Stromal cell of bone marrow (primary cell): ENCODE measurements around the gene ZNF226.
"Not testable (repeated sequence)": the region's sequence is repeated elsewhere in the genome, so short reads cannot be mapped to it uniquely, and the experiment has no call there.

ENCODE experiments used
- DNase-seq: peaks from one replicate; pipeline ENCODE4 v3.0.0-alpha.2; 2012; ENCODE audit warnings: low read depth

The ZNF226 gene

DNA sequence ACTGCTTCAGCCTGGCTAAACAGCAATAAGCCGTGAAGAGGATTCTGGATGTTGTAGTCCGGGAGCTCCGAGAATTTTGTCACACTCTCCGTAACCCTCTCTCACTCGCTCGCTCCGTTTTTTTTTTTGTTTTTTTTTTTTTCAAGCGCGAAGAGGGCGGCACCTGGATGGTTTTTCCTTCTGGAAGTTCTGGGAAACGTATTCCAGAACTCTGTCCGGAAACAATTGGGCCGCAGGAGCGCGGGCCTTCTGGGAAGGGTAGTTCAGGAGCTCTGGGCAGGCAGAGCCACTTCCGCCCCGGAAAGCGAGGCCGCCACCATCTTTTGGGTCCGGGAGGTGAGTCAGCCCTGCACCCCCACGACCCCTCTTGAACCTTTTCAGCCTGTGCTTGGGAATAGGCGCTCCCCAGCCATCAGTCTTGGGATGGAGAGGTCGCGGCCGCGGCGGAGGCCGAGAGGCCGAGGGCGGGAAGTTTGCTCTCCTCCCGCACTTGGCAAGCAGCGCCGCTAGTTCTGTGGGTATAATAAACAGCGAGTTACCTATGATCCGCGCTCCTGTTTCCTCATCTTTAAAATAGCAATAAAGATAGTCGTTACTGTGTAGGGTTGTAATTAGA lies 47.5 kb downstream of the ZNF226 start, which contains the start of gene ZNF227:
TSS of gene ZNF227 (plus strand) at position 283 of the 616 bp plus-strand sequence. CDS start 5,261 bp downstream, outside the sequence.
- DNase-seq, result peak; percentile 96

DNA sequence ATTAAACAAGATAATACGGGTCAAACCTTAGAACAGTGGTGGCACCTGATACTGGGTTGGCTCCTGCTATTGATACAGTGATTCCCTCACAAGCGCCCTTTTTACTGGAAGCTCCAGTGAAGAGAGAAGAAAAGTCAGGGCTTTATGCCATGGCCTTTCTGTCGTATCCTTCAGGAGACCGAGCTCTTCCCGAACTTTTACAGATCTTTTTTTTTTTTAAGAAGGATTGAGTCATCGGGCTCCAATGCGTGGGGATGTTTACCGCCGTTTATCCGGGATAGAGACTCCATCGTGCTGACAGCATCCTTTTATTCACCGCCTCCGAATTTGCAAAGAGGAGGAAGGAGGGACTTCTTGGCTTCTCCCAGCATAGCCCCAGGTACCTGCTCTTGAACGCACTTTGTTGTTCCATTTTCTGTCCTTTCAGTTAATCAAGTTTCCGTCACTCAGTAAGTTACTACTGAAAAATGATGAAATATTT lies 48.0 kb downstream of the ZNF226 start:
- peak; percentile 16 for DNase-seq

DNA sequence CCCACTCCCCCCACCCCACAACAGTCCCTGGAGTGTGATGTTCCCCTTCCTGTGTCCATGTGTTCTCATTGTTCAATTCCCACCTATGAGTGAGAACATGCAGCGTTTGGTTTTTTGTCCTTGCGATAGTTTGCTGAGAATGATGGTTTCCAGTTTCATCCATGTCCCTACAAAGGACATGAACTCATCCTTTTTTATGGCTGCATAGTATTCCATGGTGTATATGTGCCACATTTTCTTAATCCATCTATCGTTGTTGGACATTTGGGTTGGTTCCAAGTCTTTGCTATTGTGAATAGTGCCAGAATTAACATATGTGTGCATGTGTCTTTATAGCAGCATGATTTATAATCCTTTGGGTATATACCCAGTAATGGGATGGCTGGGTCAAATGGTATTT lies 55.0 kb downstream of the ZNF226 start:
- DNase-seq, result not testable (repeated sequence)

DNA sequence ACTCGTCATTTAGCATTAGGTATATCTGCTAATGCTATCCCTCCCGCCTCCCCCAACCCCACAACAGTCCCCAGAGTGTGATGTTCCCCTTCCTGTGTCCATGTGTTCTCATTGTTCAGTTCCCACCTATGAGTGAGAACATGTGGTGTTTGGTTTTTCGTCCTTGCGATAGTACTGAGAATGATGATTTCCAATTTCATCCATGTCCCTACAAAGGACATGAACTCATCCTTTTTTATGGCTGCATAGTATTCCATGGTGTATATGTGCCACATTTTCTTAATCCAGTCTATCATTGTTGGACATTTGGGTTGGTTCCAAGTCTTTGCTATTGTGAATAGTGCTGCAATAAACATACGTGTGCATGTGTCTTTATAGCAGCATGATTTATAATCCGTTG lies 55.9 kb downstream of the ZNF226 start:
- DNase-seq, result not testable (repeated sequence)

DNA sequence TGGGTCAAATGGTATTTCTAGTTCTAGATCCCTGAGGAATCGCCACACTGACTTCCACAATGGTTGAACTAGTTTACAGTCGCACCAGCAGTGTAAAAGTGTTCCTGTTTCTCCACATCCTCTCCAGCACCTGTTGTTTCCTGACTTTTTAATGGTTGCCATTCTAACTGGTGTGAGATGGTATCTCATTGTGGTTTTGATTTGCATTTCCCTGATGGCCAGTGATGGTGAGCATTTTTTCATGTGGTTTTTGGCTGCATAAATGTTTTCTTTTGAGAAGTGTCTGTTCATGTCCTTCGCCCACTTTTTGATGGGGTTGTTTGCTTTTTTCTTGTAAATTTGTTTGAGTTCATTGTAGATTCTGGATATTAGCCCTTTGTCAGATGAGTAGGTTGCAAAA lies 56.4 kb downstream of the ZNF226 start:
- DNase-seq, result not testable (repeated sequence)
